Measurements from ENCODE around the gene CCDC175. TPM values are rescaled to one million over a fixed set of nuclear protein-coding genes. Genes with fewer than 3 reads are reported as not detected.

Gene CCDC175
- total RNA-seq, 1 donor from 2014 or later: not detected

- no peaks in the 10 kb centered on the region for H3K9me3 ChIP-seq
- H3K4me3 ChIP-seq: no peak overlapping the region
- DNase-seq (ENCODE audit: extremely low spot score in 2 of 2): no peak
- H3K27me3 ChIP-seq: no peaks in the 10 kb centered on the region
- TF ChIP-seq POLR2A (IDR thresholded peaks at IDR 0.05) (no peak), CTCF (IDR thresholded peaks at IDR 0.05) (no peak), POLR2AphosphoS5 (IDR thresholded peaks at IDR 0.05; ENCODE audit: insufficient read depth in 1 of 2, low read depth in 1 of 2) (no peak)
- H3K36me3 ChIP-seq: no peaks in the 10 kb centered on the region
- no peak overlapping the region for H3K27ac ChIP-seq
- intact Hi-C loops (cut with DNase I): no loop called here
- H3K4me1 ChIP-seq: no peaks in the 10 kb centered on the region
Measured at GRCh38 chr14:59585891-59586554, 9.4 kb upstream of the CCDC175 start.

GRCh38 chr14:59583755-59584154, 7.1 kb upstream of the CCDC175 start:
- Histone ChIP-seq H3K4me1 (no peaks in the 10 kb centered on the region), H3K27ac (no peak overlapping the region), H3K4me3 (no peak overlapping the region), H3K9me3 (no peaks in the 10 kb centered on the region), H3K36me3 (no peaks in the 10 kb centered on the region), H3K27me3 (no peaks in the 10 kb centered on the region)
- intact Hi-C loops (cut with DNase I): no loop called here
- TF ChIP-seq CTCF (IDR thresholded peaks at IDR 0.05) (no peak), POLR2AphosphoS5 (IDR thresholded peaks at IDR 0.05; ENCODE audit: insufficient read depth in 1 of 2, low read depth in 1 of 2) (no peak), POLR2A (IDR thresholded peaks at IDR 0.05) (no peak)
- DNase-seq (ENCODE audit: extremely low spot score in 2 of 2): no peak

- Histone ChIP-seq H3K36me3 (no peaks in the 10 kb centered on the region), H3K27me3 (no peaks in the 10 kb centered on the region), H3K27ac (no peak overlapping the region), H3K9me3 (no peaks in the 10 kb centered on the region), H3K4me3 (no peak overlapping the region), H3K4me1 (no peaks in the 10 kb centered on the region)
- intact Hi-C loops (cut with DNase I): no loop called here
- no peak for DNase-seq (ENCODE audit: extremely low spot score in 2 of 2)
- TF ChIP-seq POLR2AphosphoS5 (IDR thresholded peaks at IDR 0.05; ENCODE audit: insufficient read depth in 1 of 2, low read depth in 1 of 2) (no peak), POLR2A (IDR thresholded peaks at IDR 0.05) (no peak), CTCF (IDR thresholded peaks at IDR 0.05) (no peak)
Measured at GRCh38 chr14:59582845-59583509, 6.4 kb upstream of the CCDC175 start.

- Histone ChIP-seq H3K4me1 (no peaks in the 10 kb centered on the region), H3K27ac (no peak overlapping the region), H3K36me3 (no peaks in the 10 kb centered on the region), H3K27me3 (no peaks in the 10 kb centered on the region), H3K4me3 (no peak overlapping the region), H3K9me3 (no peaks in the 10 kb centered on the region)
- TF ChIP-seq CTCF (IDR thresholded peaks at IDR 0.05): no peak
- no peak for TF ChIP-seq POLR2A (IDR thresholded peaks at IDR 0.05)
- TF ChIP-seq POLR2AphosphoS5 (IDR thresholded peaks at IDR 0.05; ENCODE audit: insufficient read depth in 1 of 2, low read depth in 1 of 2): no peak
- DNase-seq (ENCODE audit: extremely low spot score in 2 of 2): no peak
- intact Hi-C loops (cut with DNase I): no loop called here
Measured at GRCh38 chr14:59582161-59582560, 5.5 kb upstream of the CCDC175 start.

GRCh38 chr14:59580911-59581310, 4.3 kb upstream of the CCDC175 start:
- H3K27me3 ChIP-seq: no peaks in the 10 kb centered on the region

More at GRCh38 chr14:59580911-59581310, 4.3 kb upstream of the CCDC175 start:
- intact Hi-C loops (cut with DNase I): no loop called here
- Histone ChIP-seq H3K4me1 (peaks cover 10% of the 10 kb centered on the region), H3K4me3 (no peak overlapping the region), H3K36me3 (no peaks in the 10 kb centered on the region), H3K9me3 (no peaks in the 10 kb centered on the region), H3K27ac (no peak overlapping the region)
- DNase-seq (ENCODE audit: extremely low spot score in 2 of 2): no peak
- TF ChIP-seq POLR2A (IDR thresholded peaks at IDR 0.05) (no peak), POLR2AphosphoS5 (IDR thresholded peaks at IDR 0.05; ENCODE audit: insufficient read depth in 1 of 2, low read depth in 1 of 2) (no peak), CTCF (IDR thresholded peaks at IDR 0.05) (no peak)

All from vagina (tissue), 2 donors.